ENCODE measurements around the gene NOVA1. TPM values are rescaled to one million over a fixed set of nuclear protein-coding genes. Genes with fewer than 3 reads are reported as not detected.

NOVA1 gene
- total and polyA plus RNA-seq, 2 of the 4 experiments (the other 2 are of a cell fraction): 0.90 to 3.0 TPM

DNA sequence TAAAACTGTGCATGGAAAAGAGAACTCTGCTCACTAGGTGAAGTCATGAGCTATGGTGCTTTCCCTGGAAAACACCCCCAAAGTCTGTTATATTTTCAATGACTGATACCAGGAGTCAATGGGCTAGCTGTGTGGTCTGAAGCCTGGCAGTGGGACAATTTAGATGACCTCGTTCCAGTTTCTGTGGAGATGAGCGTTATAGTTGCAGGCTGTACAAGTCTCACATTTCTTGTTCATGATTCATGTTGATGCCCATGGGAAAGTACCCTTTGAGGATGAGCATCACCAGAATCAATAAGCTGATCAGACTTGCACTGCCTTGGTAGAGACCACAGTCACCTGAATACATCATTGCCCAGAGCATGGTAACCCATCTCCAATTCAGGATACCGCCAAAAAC lies 70.7 kb downstream of the NOVA1 start:
- no peaks in the 10 kb centered on the region for H3K27me3 ChIP-seq (ENCODE audit: control insufficient read depth, insufficient read depth, low read length)
- H2BK20ac ChIP-seq (ENCODE audit: low read depth, low read length): no peak overlapping the region
- H3K27ac ChIP-seq (ENCODE audit: insufficient read depth, low read length): no peak overlapping the region
- H2AFZ ChIP-seq (replicated peaks; ENCODE audit: low read length, poor library complexity): no peak overlapping the region
- no TSS peak for BruUV-seq (replicated peaks)
- H3K56ac ChIP-seq (ENCODE audit: extremely low read depth, insufficient read depth, low read length): no peak overlapping the region
- H4K8ac ChIP-seq (ENCODE audit: low read depth in 2 of 2, low read length in 2 of 2): no peak overlapping the region
- no peak overlapping the region for H2AK9ac ChIP-seq (replicated peaks; ENCODE audit: low read depth, low read length, poor library complexity)
- no peaks in the 10 kb centered on the region for H3K9me1 ChIP-seq (ENCODE audit: insufficient read depth, low read length)
- H2BK5ac ChIP-seq (ENCODE audit: low read depth, low read length, poor library complexity, severe bottlenecking): no peak overlapping the region
- no peak overlapping the region for H3K23ac ChIP-seq (ENCODE audit: low read depth, low read length)
- no peaks in the 10 kb centered on the region for H3K36me3 ChIP-seq (ENCODE audit: control insufficient read depth, insufficient read depth, low read length)
- 0 out of 2 replicates have a peak overlapping the region, but pooled peaks have one; percentile 9 for H2AK5ac ChIP-seq (ENCODE audit: low read depth, low read length)
- H3K9me3 ChIP-seq (ENCODE audit: control insufficient read depth, insufficient read depth, low read length): no peaks in the 10 kb centered on the region
- peaks cover 3% of the 10 kb centered on the region; the same call in 1 of the 2 replicates for H4K20me1 ChIP-seq (ENCODE audit: insufficient read depth, low read length)
- H3K79me1 ChIP-seq (ENCODE audit: low read depth in 1 of 2, low read length in 2 of 2): no peaks in the 10 kb centered on the region
- DNase-seq (peak; percentile 72), ATAC-seq (ENCODE audit: low read depth) (no peak)
- H4K5ac ChIP-seq (ENCODE audit: low read depth, low read length): no peak overlapping the region
- H3K14ac ChIP-seq (replicated peaks; ENCODE audit: low read depth, low read length): no peak overlapping the region
- dilution Hi-C loops (cut with HindIII; ENCODE audit: low sequenced_read_pairs, unreplicated experiment) (no loop called here), intact Hi-C loops (cut with micrococcal nuclease) (loop anchor here (10.0 kb wide), 1 partner anchor 242 kb away; no protein-coding TSS in a partner anchor), in situ Hi-C loops (cut with MboI; ENCODE audit: low sequenced_read_pairs) (no loop called here)
- H3K4me3 ChIP-seq (ENCODE audit: insufficient read depth, low read depth, low read length): no peak overlapping the region
- no peak overlapping the region for H3K9ac ChIP-seq (ENCODE audit: low read depth, low read length)
- no peak overlapping the region for H2BK120ac ChIP-seq (ENCODE audit: low read depth, low read length)
- H2BK15ac ChIP-seq (ENCODE audit: low read depth, low read length): no peak overlapping the region
- no peak overlapping the region for H3K18ac ChIP-seq (ENCODE audit: low read depth, low read length)
- no CpG with 5 or more reads among the region's 3 CpGs for WGBS, 2 experiments (ENCODE audit: extremely low coverage in 2 of 2, insufficient read length in 1 of 2)
- H3K4ac ChIP-seq (ENCODE audit: low read depth, low read length): no peak overlapping the region
- H4K91ac ChIP-seq (ENCODE audit: insufficient read depth, low read depth, low read length): no peak overlapping the region
- CTCF ChIA-PET: no interaction called here
- H3K4me2 ChIP-seq (ENCODE audit: low read depth, low read length): no peak overlapping the region
- TF ChIP-seq RAD21 (IDR thresholded peaks at IDR 0.05; ENCODE audit: low read length): no peak
- TF ChIP-seq, protein P1, sequence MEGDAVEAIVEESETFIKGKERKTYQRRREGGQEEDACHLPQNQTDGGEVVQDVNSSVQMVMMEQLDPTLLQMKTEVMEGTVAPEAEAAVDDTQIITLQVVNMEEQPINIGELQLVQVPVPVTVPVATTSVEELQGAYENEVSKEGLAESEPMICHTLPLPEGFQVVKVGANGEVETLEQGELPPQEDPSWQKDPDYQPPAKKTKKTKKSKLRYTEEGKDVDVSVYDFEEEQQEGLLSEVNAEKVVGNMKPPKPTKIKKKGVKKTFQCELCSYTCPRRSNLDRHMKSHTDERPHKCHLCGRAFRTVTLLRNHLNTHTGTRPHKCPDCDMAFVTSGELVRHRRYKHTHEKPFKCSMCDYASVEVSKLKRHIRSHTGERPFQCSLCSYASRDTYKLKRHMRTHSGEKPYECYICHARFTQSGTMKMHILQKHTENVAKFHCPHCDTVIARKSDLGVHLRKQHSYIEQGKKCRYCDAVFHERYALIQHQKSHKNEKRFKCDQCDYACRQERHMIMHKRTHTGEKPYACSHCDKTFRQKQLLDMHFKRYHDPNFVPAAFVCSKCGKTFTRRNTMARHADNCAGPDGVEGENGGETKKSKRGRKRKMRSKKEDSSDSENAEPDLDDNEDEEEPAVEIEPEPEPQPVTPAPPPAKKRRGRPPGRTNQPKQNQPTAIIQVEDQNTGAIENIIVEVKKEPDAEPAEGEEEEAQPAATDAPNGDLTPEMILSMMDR (conservative IDR thresholded peaks at IDR 0.05; ENCODE audit: low read depth, low read length): no peak; the same call in 1 of the 2 replicates
- TF ChIP-seq SMC3 (IDR thresholded peaks at IDR 0.05; ENCODE audit: low read depth, low read length): no peak
- TF ChIP-seq MXI1 (IDR thresholded peaks at IDR 0.05; ENCODE audit: borderline replicate concordance, low read depth, low read length): no peak
- peaks cover 5% of the 10 kb centered on the region for H3K4me1 ChIP-seq (ENCODE audit: control insufficient read depth, insufficient read depth, low read length)
- POLR2A ChIA-PET (ENCODE audit: unreplicated experiment): no interaction called here
